K562 (cell line): Measurements from ENCODE around the gene GUCY2D. TPM values are rescaled to one million over a fixed set of nuclear protein-coding genes. Genes with fewer than 3 reads are reported as not detected.

Experiments used
- ATAC-seq: fragments of 200-7000 bp; cut with Tn5 transposase; 3 replicates; pipeline ENCODE4 v1.9.1; 2020; ENCODE audit warnings: moderate library complexity
- BruUV-seq: library from RNA; stranded (reverse); fragments of 400-500 nt; replicated peaks from 2 replicates; lab custom pipeline; 2021; lab: Mats Ljungman, UMichigan
- CTCF ChIA-PET: fragments of 300-600 bp; formaldehyde crosslinking; extraction: SDS; loops from one replicate; lab custom pipeline; 2021; ENCODE audit warnings: low intra/inter-chr PET ratio; lab: Yijun Ruan, JAX
- POLR2A ChIA-PET: fragments of 300-600, 350-650 bp; sonication (Branson Sonifier 250); formaldehyde crosslinking; extraction: SDS; loops from one replicate; lab custom pipeline; 2021; ENCODE audit warnings: antibody characterized with exemption, inconsistent platforms; lab: Yijun Ruan, JAX
- DNase-seq, 4 experiments: peaks; one replicate each; pipeline versions ENCODE4 v3.0.0 to v3.0.0-alpha.2; 2011 to 2018; ENCODE audit warnings: low spot score in 3 of 4, mixed read lengths in 3 of 4; ENCODE audit errors: extremely low read depth in 1 of 4
- FAIRE-seq: peaks from 2 replicates; lab custom pipeline; 2011; peaks lifted over from hg19 to GRCh38; lab: Jason Lieb, UNC
- H2AFZ ChIP-seq: 2 replicates; pipeline ENCODE4 v1.6.0; 2011; ENCODE audit warnings: low read depth, low read length, control low read depth, inconsistent platforms
- H3K27ac ChIP-seq: fragments of 200-600 bp; 3 replicates; pipeline ENCODE4 v1.8.0; 2011; ENCODE audit warnings: low read depth, mild to moderate bottlenecking, control low read depth, inconsistent platforms, low read length, moderate library complexity, mixed read lengths; ENCODE audit errors: extremely low read depth
- H3K27me3 ChIP-seq, 2 experiments: fragments of 300-600 bp in 1 of 2; 2 replicates in 1 of 2; 3 replicates in 1 of 2; pipeline versions ENCODE4 v1.6.0 to v1.8.0; 2011; ENCODE audit warnings: inconsistent platforms in 2 of 2, low read length in 2 of 2, mild to moderate bottlenecking in 1 of 2, mixed read lengths in 1 of 2, moderate library complexity in 1 of 2; ENCODE audit not compliant: control insufficient read depth in 2 of 2, insufficient read depth in 2 of 2
- H3K36me3 ChIP-seq: fragments of 300-600 bp; 3 replicates; pipeline ENCODE4 v1.8.0; 2011; ENCODE audit warnings: mild to moderate bottlenecking, low read length, inconsistent platforms; ENCODE audit not compliant: control insufficient read depth, insufficient read depth
- H3K4me1 ChIP-seq, 2 experiments: fragments of 200-600 bp in 1 of 2; replicated peaks in 1 of 2; 2 replicates in 1 of 2; 3 replicates in 1 of 2; pipeline versions ENCODE4 v1.5.1 to v1.8.0; 2011; ENCODE audit warnings: inconsistent platforms in 2 of 2, low read length in 2 of 2, mild to moderate bottlenecking in 1 of 2, mixed read lengths in 1 of 2, moderate library complexity in 1 of 2; ENCODE audit not compliant: control insufficient read depth in 2 of 2, insufficient read depth in 2 of 2
- H3K4me2 ChIP-seq: 2 replicates; pipeline ENCODE4 v1.6.1; 2011; ENCODE audit warnings: low read length, control low read depth, inconsistent platforms, mixed read lengths; ENCODE audit not compliant: insufficient read depth
- H3K4me3 ChIP-seq: fragments of 200-600 bp; sonication (generic), shearing (Covaris generic); 2 replicates; pipeline ENCODE4 v1.5.1; 2016; ENCODE audit warnings: control low read depth, inconsistent platforms
- H3K79me2 ChIP-seq: fragments of 200-600 bp; 3 replicates; pipeline ENCODE4 v1.8.0; 2011; ENCODE audit warnings: low read length, inconsistent platforms; ENCODE audit not compliant: control insufficient read depth, insufficient read depth
- H3K9ac ChIP-seq, 2 experiments: 2 replicates each; pipeline versions ENCODE4 v1.6.0 to v1.6.1; 2011; ENCODE audit warnings: low read depth in 2 of 2, low read length in 2 of 2, control low read depth in 1 of 2, inconsistent platforms in 1 of 2, mild to moderate bottlenecking in 1 of 2, mixed read lengths in 1 of 2; ENCODE audit not compliant: insufficient read depth in 1 of 2
- H3K9me1 ChIP-seq: one replicate; pipeline ENCODE4 v1.6.0; 2011; ENCODE audit warnings: inconsistent platforms, mild to moderate bottlenecking, low read length, moderate library complexity; ENCODE audit not compliant: control insufficient read depth, insufficient read depth
- H3K9me3 ChIP-seq: replicated peaks from 2 replicates; pipeline ENCODE4 v1.5.1; 2011; ENCODE audit warnings: low read depth, low read length, inconsistent platforms; ENCODE audit not compliant: control insufficient read depth, insufficient read depth
- H4K20me1 ChIP-seq: replicated peaks from 2 replicates; pipeline ENCODE4 v1.6.1; 2011; ENCODE audit warnings: low read length, inconsistent platforms, mixed read lengths; ENCODE audit not compliant: control insufficient read depth, insufficient read depth
- ATF1 ChIP-seq, 2 experiments: fragments of 450-650 bp in 1 of 2; IDR thresholded peaks; 2 replicates each; pipeline ENCODE4 v1.6.1; 2016; ENCODE audit warnings: missing compliant biosample characterization in 1 of 2, missing genetic modification characterization in 1 of 2
- C11orf30 ChIP-seq: fragments of 450-650 bp; IDR thresholded peaks from 2 replicates; pipeline ENCODE4 v1.6.1; 2016; ENCODE audit warnings: low read depth, mild to moderate bottlenecking
- CEBPB ChIP-seq: fragments of 450-650 bp; IDR thresholded peaks from 2 replicates; pipeline ENCODE4 v1.6.1; 2016; ENCODE audit warnings: missing genetic modification characterization, missing compliant biosample characterization
- CGGBP1 ChIP-seq: fragments of 250-450 bp; sonication (Bioruptor Pico); IDR thresholded peaks from 2 replicates; pipeline ENCODE4 v1.9.0; 2021; ENCODE audit warnings: mild to moderate bottlenecking
- ELF2 ChIP-seq: fragments of 250-450 bp; sonication (Bioruptor Pico); IDR thresholded peaks from 2 replicates; pipeline ENCODE4 v1.5.0; 2021; ENCODE audit warnings: mild to moderate bottlenecking
- NR2C2 ChIP-seq, 2 experiments: fragments of 200-800 bp in 1 of 2; sonication (Bioruptor generic) in 1 of 2; sonication (generic) in 1 of 2; formaldehyde crosslinking in 1 of 2; IDR thresholded peaks; 2 replicates each; pipeline versions ENCODE4 v1.6.1 to v1.8.0; 2016 to 2022; ENCODE audit warnings: mild to moderate bottlenecking in 1 of 2, missing compliant biosample characterization in 1 of 2, missing genetic modification characterization in 1 of 2, missing genetic modification reagents in 1 of 2
- TBL1XR1 ChIP-seq, 2 experiments: IDR thresholded peaks; 2 replicates each; pipeline ENCODE4 v1.6.1; 2012; ENCODE audit warnings: improper control_type of control experiment in 2 of 2, low read length in 2 of 2, mild to moderate bottlenecking in 1 of 2
- ZNF3 ChIP-seq: fragments of 250-450 bp; sonication (Bioruptor Pico); IDR thresholded peaks from 2 replicates; pipeline ENCODE4 v1.5.0; 2021; ENCODE audit warnings: mild to moderate bottlenecking, moderate library complexity
- WGBS: fragments of 100-300 bp; shearing (Covaris generic); methylation state at CpG from one replicate; pipeline ENCODE4 v1.1.6; 2016; ENCODE audit warnings: low coverage, mixed read lengths; ENCODE audit not compliant: insufficient coverage; ENCODE audit errors: missing lambda C conversion rate; 5-methylcytosine and 5-hydroxymethylcytosine counted together
- in situ Hi-C: fragments of 300-500 bp; cut with MboI; formaldehyde crosslinking; loops from 4 replicates; pipeline ENCODE4 v1.15.0; 2018; ENCODE audit warnings: inconsistent platforms, mixed read lengths
- intact Hi-C: fragments of 100-400 bp; cut with micrococcal nuclease; formaldehyde crosslinking; loops from 2 replicates; pipeline ENCODE4 v1.14.2; 2022
- polyA plus RNA-seq, 8 experiments: library from polyadenylated mRNA; depleted of rRNA in 4 of 8; stranded (reverse) in 5 of 8; unstranded in 3 of 8; fragments of >200 nt; fragmentation: Nextera tagmentation in 2 of 8; fragmentation: Illumina TruSeq in 1 of 8; extraction: Ambion mirVana in 2 of 8; extraction: Trizol in 1 of 8; gene quantifications; 2 replicates each; pipeline versions ENCODE4 v1.2.1 to v1.2.3, GENCODE V29; 2011 to 2014; ENCODE audit warnings: inconsistent platforms in 1 of 8, missing spikeins in 1 of 8
- total RNA-seq, 7 experiments: library from RNA; depleted of rRNA in 6 of 7; stranded (reverse); fragments of >200 nt in 6 of 7; fragmentation: Illumina TruSeq in 2 of 7; extraction: Trizol in 2 of 7; gene quantifications; 2 replicates each; pipeline versions ENCODE4 v1.2.1 to v1.2.3, GENCODE V29; 2011 to 2021; ENCODE audit warnings: low replicate concordance in 1 of 7

Gene GUCY2D
- total and polyA plus RNA-seq, 9 of the 15 experiments (the other 6 are each of a cell fraction or from before 2014, with no cell fraction given), result 0.05 TPM; not detected in 8

- no peaks in the 10 kb centered on the region for H3K9me1 ChIP-seq
- ATAC-seq (no peak), DNase-seq (no peak), FAIRE-seq (no peak)
- H3K79me2 ChIP-seq, result no peaks in the 10 kb centered on the region
- no peak overlapping the region for H3K9ac ChIP-seq
- H3K27me3 ChIP-seq, result peaks cover 0 to 15% of the 10 kb centered on the region in 2 experiments; a peak in 1 of 5 replicates
- H3K4me3 ChIP-seq, result no peak overlapping the region
- no peak overlapping the region for H3K27ac ChIP-seq
- POLR2A ChIA-PET, result interaction anchor here (0.6 to 0.7 kb wide), 2 partner anchors 62 to 655 kb away, joined by 3 read pairs; no protein-coding TSS in a partner anchor
- intact Hi-C loops (no loop called here), in situ Hi-C loops (loop anchor here (25.0 kb wide), 2 partner anchors 718 to 918 kb away; partner anchors contain the start of gene MFSD6L)
- H3K4me2 ChIP-seq, result no peak overlapping the region
- no TSS peak for BruUV-seq
- TF ChIP-seq ATF1 (CRISPR knock-in tag; IDR thresholded peaks at IDR 0.05) (no peak), ATF1 (tag; IDR thresholded peaks at IDR 0.05) (no peak), NR2C2 (CRISPR knock-in tag; IDR thresholded peaks at IDR 0.05) (no peak), NR2C2 (tag; IDR thresholded peaks at IDR 0.05) (peak; percentile 16; the same call in 1 of the 2 replicates), C11orf30 (no peak), ZNF3 (no peak), TBL1XR1 (IDR thresholded peaks at IDR 0.05; ENCODE audit: low read length in 2 of 2) (no peak), CEBPB (tag) (0 out of 2 replicates have a peak, but pooled peaks have one; percentile 18), CGGBP1 (CRISPR knock-in tag) (no peak), ELF2 (CRISPR knock-in tag) (no peak)
- peaks cover 5 to 32% of the 10 kb centered on the region in 2 experiments; a peak in 3 of 5 replicates for H3K4me1 ChIP-seq
- CTCF ChIA-PET, result no interaction called here
- H4K20me1 ChIP-seq, result no peaks in the 10 kb centered on the region
- no peaks in the 10 kb centered on the region for H3K36me3 ChIP-seq
- H3K9me3 ChIP-seq, result no peaks in the 10 kb centered on the region
- no peak overlapping the region for H2AFZ ChIP-seq
- 8% methylated on average over 6 of the region's 9 CpGs for WGBS
These were observed 66.5 kb downstream of the GUCY2D start for GRCh38 chr17:8068736-8069586.
